ENCODE measurements around the gene MNT. TPM values are rescaled to one million over a fixed set of nuclear protein-coding genes. Genes with fewer than 3 reads are reported as not detected.

The MNT gene
- total and polyA plus RNA-seq, 4 experiments from 2014 or later: 0.29 to 50.7 (median 23.2) TPM

DNA sequence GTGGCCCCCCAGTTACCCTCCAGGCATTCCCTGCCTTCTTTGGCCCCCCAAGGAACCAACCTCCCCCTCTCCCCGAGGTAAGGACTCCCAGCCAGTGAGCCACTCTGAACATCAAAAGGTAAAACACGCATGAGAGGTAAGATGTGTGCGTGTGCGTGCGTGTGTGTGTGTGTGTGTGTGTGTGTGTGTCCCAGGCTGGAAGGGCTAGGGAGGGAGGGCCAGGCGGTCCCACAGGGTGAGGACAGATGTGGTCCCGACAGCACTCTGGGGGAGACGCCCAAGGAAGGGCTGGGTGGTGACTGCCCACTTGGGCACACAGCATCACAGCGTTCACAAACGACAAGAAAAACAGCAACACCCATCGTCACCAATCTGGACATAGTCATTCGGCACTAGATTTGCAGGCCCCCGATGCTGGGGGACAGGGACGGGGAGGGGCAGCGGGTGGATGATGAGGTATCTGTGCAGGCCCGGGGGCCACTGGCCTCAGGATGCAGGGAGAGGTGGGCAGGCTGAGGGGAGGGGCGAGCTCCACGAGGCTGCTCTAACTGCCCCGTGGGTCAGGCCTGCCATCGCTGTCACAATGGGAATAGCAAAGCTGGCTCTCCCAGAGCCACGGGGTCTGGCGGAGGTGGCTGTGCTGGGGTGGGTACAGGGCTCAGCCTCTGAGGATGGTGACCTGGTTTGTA, 16.3 kb downstream of the MNT start:
- Mint-ChIP-seq H3K27ac (peak overlapping the region in 4 of 7 donors; percentile 42 to 71 (median 60)), H3K9me3 (peaks cover 0 to 5% (median 0%) of the 10 kb centered on the region in 8 donors), H3K4me1 (peaks cover 7 to 26% (median 13%) of the 10 kb centered on the region in 4 donors), H3K4me3 (no peak overlapping the region), H3K36me3 (peaks cover 10 to 27% of the 10 kb centered on the region in 2 donors), H3K27me3 (no peaks in the 10 kb centered on the region)
- Histone ChIP-seq H3K27me3 (ENCODE audit: insufficient read depth, low read length) (no peaks in the 10 kb centered on the region), H3K36me3 (ENCODE audit: insufficient read depth, low read length) (peaks cover 3% of the 10 kb centered on the region), H3K4me3 (ENCODE audit: low read length in 2 of 2) (no peak overlapping the region), H3K4me1 (ENCODE audit: insufficient read depth, low read length) (peaks cover 4% of the 10 kb centered on the region), H3K27ac (ENCODE audit: low read depth, low read length) (no peak overlapping the region), H3K9me3 (ENCODE audit: control insufficient read depth in 1 of 2, low read length in 2 of 2) (no peaks in the 10 kb centered on the region)
- no peak for DNase-seq
- ChIA-PET POLR2A (ENCODE audit: partially characterized antibody) (interaction anchor here (1.0 to 1.5 kb wide), 2 partner anchors 15 to 31 kb away, joined by 4 read pairs; no protein-coding TSS in a partner anchor), CTCF (ENCODE audit: partially characterized antibody) (interaction anchor here (10.0 kb wide), 1 partner anchor 31 kb away, joined by 558 read pairs; no protein-coding TSS in a partner anchor)
- intact Hi-C loops (cut with micrococcal nuclease): no loop called here

DNA sequence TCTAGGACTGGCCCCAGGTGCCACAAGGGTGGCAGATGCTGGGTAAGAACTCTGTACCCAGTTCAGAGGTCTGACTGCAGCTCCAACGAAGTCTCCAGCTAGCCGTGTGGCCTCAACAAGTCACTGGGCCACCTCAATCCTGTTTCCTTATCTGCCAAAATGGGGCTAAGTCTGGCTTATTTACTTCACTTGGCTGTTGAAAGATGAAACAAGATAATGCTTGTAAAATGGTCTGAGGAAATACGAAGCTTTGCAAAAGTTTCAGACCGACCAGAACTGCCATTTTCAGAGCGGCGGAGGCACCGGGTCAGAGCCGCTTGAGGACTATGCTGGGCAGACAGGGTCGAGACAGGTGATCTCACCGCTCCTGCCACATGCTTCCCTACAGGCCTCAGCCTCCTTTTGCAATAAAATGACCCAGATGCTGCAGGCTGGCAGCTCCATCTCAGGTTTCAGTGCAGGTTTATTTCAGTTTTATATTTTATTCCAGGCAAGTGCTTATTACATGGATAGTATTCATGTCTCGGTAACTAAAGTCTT, 17.2 kb downstream of the MNT start:
- Mint-ChIP-seq H3K27ac (peak overlapping the region; percentile 2 to 94 (median 51)), H3K9me3 (peaks cover 0 to 5% (median 0%) of the 10 kb centered on the region in 8 donors), H3K4me1 (peaks cover 5 to 21% (median 10%) of the 10 kb centered on the region in 4 donors), H3K36me3 (peaks cover 12 to 28% of the 10 kb centered on the region in 2 donors), H3K27me3 (no peaks in the 10 kb centered on the region), H3K4me3 (no peak overlapping the region)
- DNase-seq: no peak
- Histone ChIP-seq H3K36me3 (ENCODE audit: insufficient read depth, low read length) (peaks cover 3% of the 10 kb centered on the region), H3K27ac (ENCODE audit: low read depth, low read length) (no peak overlapping the region), H3K27me3 (ENCODE audit: insufficient read depth, low read length) (no peaks in the 10 kb centered on the region), H3K9me3 (ENCODE audit: control insufficient read depth in 1 of 2, low read length in 2 of 2) (no peaks in the 10 kb centered on the region), H3K4me3 (ENCODE audit: low read length in 2 of 2) (no peak overlapping the region), H3K4me1 (ENCODE audit: insufficient read depth, low read length) (peaks cover 4% of the 10 kb centered on the region)
- ChIA-PET POLR2A (ENCODE audit: partially characterized antibody) (interaction anchor here (2.5 to 3.5 kb wide), 4 partner anchors 9 to 47 kb away, joined by 10 to 78 read pairs (median 45); partner anchors contain the start of genes MNT, SGSM2 and TSR1), CTCF (ENCODE audit: partially characterized antibody) (interaction anchor here (1.3 to 10.0 kb wide), 11 partner anchors 8 to 325 kb away, joined by 3 to 558 read pairs (median 14); partner anchors contain the start of gene MNT)
- intact Hi-C loops (cut with micrococcal nuclease): no loop called here

GRCh38 chr17:2380950-2381649, 19.8 kb downstream of the MNT start:
- H3K4me1 ChIP-seq (ENCODE audit: insufficient read depth, low read length): peaks cover 4% of the 10 kb centered on the region
- Mint-ChIP-seq H3K27ac (peak overlapping the region in 2 of 7 donors; percentile 36 to 75), H3K27me3 (no peaks in the 10 kb centered on the region), H3K36me3 (peaks cover 6 to 29% of the 10 kb centered on the region in 2 donors), H3K4me1 (peaks cover 3 to 15% (median 5%) of the 10 kb centered on the region in 4 donors), H3K4me3 (no peak overlapping the region), H3K9me3 (no peaks in the 10 kb centered on the region)
- intact Hi-C loops (cut with micrococcal nuclease): no loop called here
- H3K4me3 ChIP-seq (ENCODE audit: low read length in 2 of 2): no peak overlapping the region
- CTCF ChIA-PET (ENCODE audit: partially characterized antibody): interaction anchor here (1.1 to 10.0 kb wide), 13 partner anchors 9 to 258 kb away, joined by 3 to 558 read pairs (median 8); partner anchors contain the start of gene MNT
- DNase-seq: peak in 1 of 5 donors; percentile 34
- H3K36me3 ChIP-seq (ENCODE audit: insufficient read depth, low read length): peaks cover under 1% of the 10 kb centered on the region
- H3K27me3 ChIP-seq (ENCODE audit: insufficient read depth, low read length): no peaks in the 10 kb centered on the region
- no peaks in the 10 kb centered on the region for H3K9me3 ChIP-seq (ENCODE audit: control insufficient read depth in 1 of 2, low read length in 2 of 2)
- POLR2A ChIA-PET (ENCODE audit: partially characterized antibody): interaction anchor here (1.8 to 3.5 kb wide), 5 partner anchors 12 to 44 kb away, joined by 10 to 78 read pairs (median 42); partner anchors contain the start of genes MNT, SGSM2 and TSR1
- H3K27ac ChIP-seq (ENCODE audit: low read depth, low read length): no peak overlapping the region

GRCh38 chr17:2380226-2380922, 20.5 kb downstream of the MNT start:
- ChIA-PET CTCF (ENCODE audit: partially characterized antibody) (interaction anchor here (3.7 to 10.0 kb wide), 2 partner anchors 11 to 35 kb away, joined by 40 to 558 read pairs; no protein-coding TSS in a partner anchor), POLR2A (ENCODE audit: partially characterized antibody) (interaction anchor here (1.6 to 3.5 kb wide), 2 partner anchors 12 to 36 kb away, joined by 5 to 42 read pairs; no protein-coding TSS in a partner anchor)
- intact Hi-C loops (cut with micrococcal nuclease): no loop called here
- no peak overlapping the region for H3K4me3 Mint-ChIP-seq
- Histone ChIP-seq H3K4me3 (ENCODE audit: low read length in 2 of 2) (no peak overlapping the region), H3K36me3 (ENCODE audit: insufficient read depth, low read length) (no peaks in the 10 kb centered on the region), H3K4me1 (ENCODE audit: insufficient read depth, low read length) (peaks cover 4% of the 10 kb centered on the region), H3K27me3 (ENCODE audit: insufficient read depth, low read length) (no peaks in the 10 kb centered on the region), H3K9me3 (ENCODE audit: control insufficient read depth in 1 of 2, low read length in 2 of 2) (no peaks in the 10 kb centered on the region), H3K27ac (ENCODE audit: low read depth, low read length) (no peak overlapping the region)
- peak in 1 of 5 donors; percentile 41 for DNase-seq
- peaks cover 6 to 27% of the 10 kb centered on the region in 2 donors for H3K36me3 Mint-ChIP-seq
- no peaks in the 10 kb centered on the region for H3K9me3 Mint-ChIP-seq
- no peaks in the 10 kb centered on the region for H3K27me3 Mint-ChIP-seq
- peak overlapping the region in 1 of 7 donors; percentile 44 for H3K27ac Mint-ChIP-seq
- peaks cover 3 to 15% (median 5%) of the 10 kb centered on the region in 4 donors for H3K4me1 Mint-ChIP-seq

DNA sequence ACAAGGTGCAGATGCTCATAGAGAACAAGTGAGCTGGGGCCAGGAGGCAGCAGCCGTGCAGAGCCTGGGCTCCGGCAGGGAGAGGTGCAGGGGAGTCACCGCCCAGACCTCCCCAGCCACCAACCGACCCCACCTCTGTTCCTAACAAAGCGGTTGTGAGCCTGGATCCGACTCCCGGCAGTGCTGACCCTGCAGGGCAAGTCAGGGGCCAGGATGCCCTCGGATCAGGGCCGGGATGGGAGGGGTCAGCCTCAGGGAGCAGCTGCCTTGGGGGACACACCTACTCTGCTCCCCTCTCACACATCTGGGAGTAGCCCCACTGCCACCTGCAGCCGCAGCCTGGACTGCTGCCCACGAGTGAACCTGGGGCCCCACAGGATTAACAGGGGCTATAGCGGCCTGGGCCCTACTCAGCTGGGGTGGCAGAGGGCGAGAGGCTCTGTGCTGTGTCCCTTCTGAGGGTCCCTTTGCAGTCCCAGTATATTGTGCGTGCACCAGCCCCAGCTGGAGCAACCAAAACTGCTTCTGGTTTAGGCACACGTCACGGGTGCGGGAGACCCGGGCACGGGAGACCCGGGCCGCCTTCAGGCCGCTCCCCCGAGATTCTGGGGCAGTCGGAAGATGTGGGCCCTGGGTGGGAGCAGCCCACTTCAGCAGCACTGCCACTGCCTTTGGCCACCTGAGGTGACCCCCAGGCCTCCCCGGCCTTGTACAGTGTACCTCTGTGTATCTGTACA, 21.2 kb downstream of the MNT start:
- no peaks in the 10 kb centered on the region for H3K9me3 Mint-ChIP-seq
- H3K27ac ChIP-seq (ENCODE audit: low read depth, low read length): no peak overlapping the region
- peaks cover 4% of the 10 kb centered on the region for H3K4me1 ChIP-seq (ENCODE audit: insufficient read depth, low read length)
- H3K4me1 Mint-ChIP-seq: peaks cover 3 to 15% (median 5%) of the 10 kb centered on the region in 4 donors
- POLR2A ChIA-PET (ENCODE audit: partially characterized antibody): interaction anchor here (0.8 to 1.6 kb wide), 3 partner anchors 12 to 54 kb away, joined by 3 to 5 read pairs (median 3); no protein-coding TSS in a partner anchor
- no peaks in the 10 kb centered on the region for H3K36me3 ChIP-seq (ENCODE audit: insufficient read depth, low read length)
- no peak for DNase-seq
- H3K27ac Mint-ChIP-seq: peak overlapping the region in 1 of 7 donors; percentile 52
- CTCF ChIA-PET (ENCODE audit: partially characterized antibody): interaction anchor here (10.0 kb wide), 1 partner anchor 36 kb away, joined by 558 read pairs; no protein-coding TSS in a partner anchor
- H3K4me3 ChIP-seq (ENCODE audit: low read length in 2 of 2): no peak overlapping the region
- no peaks in the 10 kb centered on the region for H3K9me3 ChIP-seq (ENCODE audit: control insufficient read depth in 1 of 2, low read length in 2 of 2)
- no peaks in the 10 kb centered on the region for H3K27me3 Mint-ChIP-seq
- H3K4me3 Mint-ChIP-seq: no peak overlapping the region
- intact Hi-C loops (cut with micrococcal nuclease): no loop called here
- H3K36me3 Mint-ChIP-seq: peaks cover 6 to 31% of the 10 kb centered on the region in 2 donors
- H3K27me3 ChIP-seq (ENCODE audit: insufficient read depth, low read length): no peaks in the 10 kb centered on the region

- no peaks in the 10 kb centered on the region for H3K9me3 Mint-ChIP-seq
- CTCF ChIA-PET (ENCODE audit: partially characterized antibody): interaction anchor here (10.0 kb wide), 1 partner anchor 37 kb away, joined by 558 read pairs; no protein-coding TSS in a partner anchor
- H3K27ac Mint-ChIP-seq: peak overlapping the region in 3 of 7 donors; percentile 27 to 68 (median 52)
- no peaks in the 10 kb centered on the region for H3K36me3 ChIP-seq (ENCODE audit: insufficient read depth, low read length)
- H3K27me3 Mint-ChIP-seq: no peaks in the 10 kb centered on the region
- H3K27me3 ChIP-seq (ENCODE audit: insufficient read depth, low read length): no peaks in the 10 kb centered on the region
- no peak for DNase-seq
- H3K36me3 Mint-ChIP-seq: peaks cover 6 to 33% of the 10 kb centered on the region in 2 donors
- H3K4me1 ChIP-seq (ENCODE audit: insufficient read depth, low read length): peaks cover 4% of the 10 kb centered on the region
- H3K4me1 Mint-ChIP-seq: peaks cover 3 to 13% (median 5%) of the 10 kb centered on the region in 4 donors
- POLR2A ChIA-PET (ENCODE audit: partially characterized antibody): interaction anchor here (0.8 to 1.6 kb wide), 3 partner anchors 13 to 55 kb away, joined by 3 to 5 read pairs (median 3); no protein-coding TSS in a partner anchor
- no peaks in the 10 kb centered on the region for H3K9me3 ChIP-seq (ENCODE audit: control insufficient read depth in 1 of 2, low read length in 2 of 2)
- no peak overlapping the region for H3K4me3 ChIP-seq (ENCODE audit: low read length in 2 of 2)
- no peak overlapping the region for H3K27ac ChIP-seq (ENCODE audit: low read depth, low read length)
- H3K4me3 Mint-ChIP-seq: no peak overlapping the region
- intact Hi-C loops (cut with micrococcal nuclease): no loop called here
Measured at GRCh38 chr17:2378905-2379304, 22.0 kb downstream of the MNT start.
